ENCODE data around the gene TYW1.

- TF ChIP-seq, protein P1, sequence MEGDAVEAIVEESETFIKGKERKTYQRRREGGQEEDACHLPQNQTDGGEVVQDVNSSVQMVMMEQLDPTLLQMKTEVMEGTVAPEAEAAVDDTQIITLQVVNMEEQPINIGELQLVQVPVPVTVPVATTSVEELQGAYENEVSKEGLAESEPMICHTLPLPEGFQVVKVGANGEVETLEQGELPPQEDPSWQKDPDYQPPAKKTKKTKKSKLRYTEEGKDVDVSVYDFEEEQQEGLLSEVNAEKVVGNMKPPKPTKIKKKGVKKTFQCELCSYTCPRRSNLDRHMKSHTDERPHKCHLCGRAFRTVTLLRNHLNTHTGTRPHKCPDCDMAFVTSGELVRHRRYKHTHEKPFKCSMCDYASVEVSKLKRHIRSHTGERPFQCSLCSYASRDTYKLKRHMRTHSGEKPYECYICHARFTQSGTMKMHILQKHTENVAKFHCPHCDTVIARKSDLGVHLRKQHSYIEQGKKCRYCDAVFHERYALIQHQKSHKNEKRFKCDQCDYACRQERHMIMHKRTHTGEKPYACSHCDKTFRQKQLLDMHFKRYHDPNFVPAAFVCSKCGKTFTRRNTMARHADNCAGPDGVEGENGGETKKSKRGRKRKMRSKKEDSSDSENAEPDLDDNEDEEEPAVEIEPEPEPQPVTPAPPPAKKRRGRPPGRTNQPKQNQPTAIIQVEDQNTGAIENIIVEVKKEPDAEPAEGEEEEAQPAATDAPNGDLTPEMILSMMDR (IDR thresholded peaks at IDR 0.05), result no peak
- TF ChIP-seq POLR2AphosphoS5 (IDR thresholded peaks at IDR 0.05) (no peak), POLR2A (IDR thresholded peaks at IDR 0.05) (no peak), EP300 (IDR thresholded peaks at IDR 0.05) (no peak)
Measured at GRCh38 chr7:67105377-67105776, 108.7 kb downstream of the TYW1 start.
